ENCODE data around the gene KDM5D.

Gene KDM5D

GRCh38 chrY:19744381-19745378 is at the start of gene KDM5D:
Gene KDM5D, minus strand, starts transcription at chrY:19744726. Its CDS starts 192 bp downstream, at chrY:19744534.
- peak within 1 kb of the TSS; percentile 67 for H3K4me3 ChIP-seq (ENCODE audit: low read length)
- DNase-seq (ENCODE audit: low read depth): peak; percentile 83
- TF ChIP-seq, protein P1, sequence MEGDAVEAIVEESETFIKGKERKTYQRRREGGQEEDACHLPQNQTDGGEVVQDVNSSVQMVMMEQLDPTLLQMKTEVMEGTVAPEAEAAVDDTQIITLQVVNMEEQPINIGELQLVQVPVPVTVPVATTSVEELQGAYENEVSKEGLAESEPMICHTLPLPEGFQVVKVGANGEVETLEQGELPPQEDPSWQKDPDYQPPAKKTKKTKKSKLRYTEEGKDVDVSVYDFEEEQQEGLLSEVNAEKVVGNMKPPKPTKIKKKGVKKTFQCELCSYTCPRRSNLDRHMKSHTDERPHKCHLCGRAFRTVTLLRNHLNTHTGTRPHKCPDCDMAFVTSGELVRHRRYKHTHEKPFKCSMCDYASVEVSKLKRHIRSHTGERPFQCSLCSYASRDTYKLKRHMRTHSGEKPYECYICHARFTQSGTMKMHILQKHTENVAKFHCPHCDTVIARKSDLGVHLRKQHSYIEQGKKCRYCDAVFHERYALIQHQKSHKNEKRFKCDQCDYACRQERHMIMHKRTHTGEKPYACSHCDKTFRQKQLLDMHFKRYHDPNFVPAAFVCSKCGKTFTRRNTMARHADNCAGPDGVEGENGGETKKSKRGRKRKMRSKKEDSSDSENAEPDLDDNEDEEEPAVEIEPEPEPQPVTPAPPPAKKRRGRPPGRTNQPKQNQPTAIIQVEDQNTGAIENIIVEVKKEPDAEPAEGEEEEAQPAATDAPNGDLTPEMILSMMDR (IDR thresholded peaks at IDR 0.05; ENCODE audit: insufficient read depth, low read depth, low read length, missing control alignments): no peak

DNA sequence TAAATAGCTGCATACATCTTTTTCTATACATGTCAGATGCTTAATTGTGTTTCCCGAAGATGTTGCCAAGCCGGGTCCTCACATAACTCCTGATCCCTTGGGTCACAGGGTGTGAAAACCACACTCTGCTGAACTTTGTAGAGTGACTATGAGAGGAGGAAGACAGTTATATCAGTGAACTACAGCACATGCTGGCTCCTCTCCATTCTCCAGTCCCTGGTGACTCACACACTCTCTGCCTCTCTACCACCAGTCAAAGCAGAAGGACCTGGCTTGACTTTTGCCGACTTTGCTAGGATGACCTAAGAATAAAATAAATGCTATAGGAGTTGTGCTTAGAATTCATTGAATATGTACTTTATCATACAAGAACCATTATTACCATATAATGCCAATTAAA is 23.8 kb upstream of the KDM5D start:
- TF ChIP-seq, protein P1 (IDR thresholded peaks at IDR 0.05; ENCODE audit: insufficient read depth, low read depth, low read length, missing control alignments): no peak

DNA sequence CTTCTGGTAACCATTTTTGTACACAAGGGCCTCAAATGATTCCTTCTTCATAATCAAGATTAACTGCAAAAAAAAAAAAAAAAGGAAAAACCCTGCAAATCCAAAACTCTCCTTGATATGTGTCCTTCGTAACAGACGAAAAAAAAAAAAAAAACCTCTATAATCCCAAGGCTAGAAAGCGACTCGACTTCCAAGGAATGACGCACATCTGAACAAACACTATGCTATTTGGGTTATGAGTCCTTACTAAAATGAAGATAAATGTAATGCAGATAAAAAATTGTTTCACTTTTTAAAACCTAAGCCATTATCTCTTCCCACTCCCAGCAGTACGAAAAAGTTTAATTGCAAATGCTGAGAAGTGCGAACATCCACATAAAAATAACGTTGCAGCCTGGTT is 1.2 kb downstream of the KDM5D start:
- peak overlapping the region; percentile 67 for H3K4me3 ChIP-seq (ENCODE audit: low read length)

More for the DNA sequence above, 23.8 kb upstream of the KDM5D start:
- H3K4me3 ChIP-seq (ENCODE audit: low read length): no peak overlapping the region
- peak; percentile 0 for DNase-seq (ENCODE audit: low read depth)

DNA sequence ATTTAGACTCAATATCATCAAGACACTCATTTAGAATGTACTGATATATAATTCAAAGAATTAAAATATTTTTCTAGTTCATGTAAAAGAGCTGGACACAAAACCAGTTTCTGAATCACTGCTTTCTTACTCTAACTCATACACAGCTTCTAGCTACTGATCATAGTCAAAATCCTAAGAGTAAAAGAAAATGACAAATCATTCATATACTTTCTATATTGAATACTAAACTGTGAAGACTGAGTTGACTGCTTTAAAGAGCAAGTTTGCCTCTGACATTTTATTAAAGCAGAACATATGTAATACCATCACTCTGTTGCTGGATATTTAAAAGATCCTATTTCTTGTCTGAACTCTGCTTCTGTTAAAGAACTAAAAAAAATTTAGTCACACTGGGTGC is 2.4 kb downstream of the KDM5D start:
- TF ChIP-seq, protein P1 (IDR thresholded peaks at IDR 0.05; ENCODE audit: insufficient read depth, low read depth, low read length, missing control alignments): no peak
- DNase-seq (ENCODE audit: low read depth): no peak
- no peak overlapping the region for H3K4me3 ChIP-seq (ENCODE audit: low read length)

More for the DNA sequence above, 1.2 kb downstream of the KDM5D start:
- TF ChIP-seq, protein P1 (IDR thresholded peaks at IDR 0.05; ENCODE audit: insufficient read depth, low read depth, low read length, missing control alignments): no peak
- no peak for DNase-seq (ENCODE audit: low read depth)

DNA sequence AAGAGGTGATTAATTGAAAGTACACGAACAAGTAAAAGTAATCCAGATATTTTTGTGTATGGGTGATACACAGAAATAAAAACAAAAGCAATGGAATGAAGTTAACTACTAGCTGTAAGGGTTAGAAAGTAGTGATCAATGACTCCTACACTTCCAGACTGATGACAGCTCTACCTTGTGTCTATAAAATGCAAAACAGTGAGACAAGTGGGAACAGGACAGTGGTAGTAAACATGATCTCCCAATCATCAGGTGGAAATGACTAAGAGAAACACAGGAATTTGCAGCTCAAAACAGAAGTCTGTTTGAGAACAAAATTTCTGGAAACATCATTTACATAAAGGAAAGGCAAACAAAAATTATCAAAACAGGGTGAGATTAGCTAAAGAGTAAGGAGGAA is 10.1 kb downstream of the KDM5D start:
- no peak overlapping the region for H3K4me3 ChIP-seq (ENCODE audit: low read length)
- peak; percentile 68 for DNase-seq (ENCODE audit: low read depth)
- TF ChIP-seq, protein P1 (IDR thresholded peaks at IDR 0.05; ENCODE audit: insufficient read depth, low read depth, low read length, missing control alignments): no peak

GRCh38 chrY:19717950-19718349 is 26.6 kb downstream of the KDM5D start:
- DNase-seq (ENCODE audit: low read depth): no peak
- TF ChIP-seq, protein P1 (IDR thresholded peaks at IDR 0.05; ENCODE audit: insufficient read depth, low read depth, low read length, missing control alignments): no peak
- no peak overlapping the region for H3K4me3 ChIP-seq (ENCODE audit: low read length)
